Measurements from ENCODE around the gene ABCG4.
"Not testable (repeated sequence)": the region's sequence is repeated elsewhere in the genome, so short reads cannot be mapped to it uniquely, and the experiment has no call there.

Gene ABCG4

GRCh38 chr11:119149018-119149785 lies at the start of gene ABCG4:
ABCG4 (plus strand) TSS chr11:119149052; CDS start chr11:119149966, 914 bp downstream.
- peak in 4 of 51 donors; percentile 14 to 38 (median 20) for DNase-seq

GRCh38 chr11:119099711-119100110 lies 49.1 kb upstream of the ABCG4 start:
- no peak for DNase-seq

- peak in 1 of 51 donors; percentile 28 for DNase-seq
These were observed 48.4 kb upstream of the ABCG4 start for GRCh38 chr11:119100246-119100970.

GRCh38 chr11:119100994-119101758 lies 47.7 kb upstream of the ABCG4 start:
- DNase-seq = no peak

GRCh38 chr11:119101759-119102423 lies 47.0 kb upstream of the ABCG4 start, which contains the start of gene DPAGT1:
DPAGT1 (minus strand) TSS chr11:119101853; CDS start chr11:119101655, 198 bp downstream.
- DNase-seq = peak; percentile 56 to 98 (median 83)

- DNase-seq = not testable (repeated sequence)
These were observed 45.6 kb upstream of the ABCG4 start for GRCh38 chr11:119103161-119103664.

GRCh38 chr11:119103793-119104192 lies 45.1 kb upstream of the ABCG4 start:
- peak in 1 of 51 donors; percentile 13 for DNase-seq

GRCh38 chr11:119106564-119107537 lies 42.0 kb upstream of the ABCG4 start, which contains the start of gene C2CD2L:
C2CD2L (plus strand) TSS chr11:119107344; CDS start chr11:119107742, 398 bp downstream.
- peak; percentile 14 to 93 (median 81) for DNase-seq

- DNase-seq = peak in 3 of 51 donors; percentile 24 to 49 (median 47)
These were observed 41.2 kb upstream of the ABCG4 start for GRCh38 chr11:119107538-119108145.

- DNase-seq = peak in 17 of 51 donors; percentile 7 to 53 (median 21)
These were observed 40.6 kb upstream of the ABCG4 start for GRCh38 chr11:119108146-119108856.

GRCh38 chr11:119108857-119109221 lies 40.0 kb upstream of the ABCG4 start:
- DNase-seq = no peak

GRCh38 chr11:119109843-119110242 lies 39.0 kb upstream of the ABCG4 start:
- DNase-seq = no peak

- DNase-seq = peak in 3 of 51 donors; percentile 20 to 52 (median 22)
These were observed 38.4 kb upstream of the ABCG4 start for GRCh38 chr11:119110439-119110838.

- no peak for DNase-seq
These were observed 37.4 kb upstream of the ABCG4 start for GRCh38 chr11:119111361-119111925.

- no peak for DNase-seq
These were observed 36.4 kb upstream of the ABCG4 start for GRCh38 chr11:119112314-119113020.

- peak in 1 of 51 donors; percentile 38 for DNase-seq
These were observed 35.1 kb upstream of the ABCG4 start for GRCh38 chr11:119113716-119114115.

GRCh38 chr11:119114351-119114750 lies 34.5 kb upstream of the ABCG4 start:
- DNase-seq = no peak
